Measurements from ENCODE around the gene POLD3.
"Not testable (repeated sequence)": the region's sequence is repeated elsewhere in the genome, so short reads cannot be mapped to it uniquely, and the experiment has no call there.

The POLD3 gene

GRCh38 chr11:74639533-74639932, 47.2 kb downstream of the POLD3 start:
- DNase-seq = no peak

- DNase-seq = no peak
Observed at GRCh38 chr11:74641289-74641688, 48.9 kb downstream of the POLD3 start.

GRCh38 chr11:74641905-74642304, 49.5 kb downstream of the POLD3 start:
- DNase-seq = no peak

DNA sequence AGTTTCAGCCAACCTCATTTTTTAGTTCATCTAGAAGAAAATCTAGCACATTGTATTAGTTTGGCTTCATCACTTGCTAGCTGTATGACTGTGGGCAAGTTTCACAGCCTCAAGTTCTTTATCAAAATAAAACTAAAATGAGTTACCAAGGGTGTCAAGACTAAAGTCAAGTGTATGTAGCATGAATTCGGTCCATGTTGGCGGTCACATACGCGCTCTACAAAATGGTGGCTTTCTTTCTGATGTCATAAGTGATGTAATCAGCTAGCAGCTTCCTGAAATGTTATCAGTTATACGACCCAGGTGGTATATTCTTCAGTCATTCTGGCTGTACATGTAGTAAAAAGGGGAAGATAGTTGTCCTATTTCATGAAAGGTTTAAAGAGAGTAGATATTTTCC, 50.5 kb downstream of the POLD3 start:
- DNase-seq = no peak

DNA sequence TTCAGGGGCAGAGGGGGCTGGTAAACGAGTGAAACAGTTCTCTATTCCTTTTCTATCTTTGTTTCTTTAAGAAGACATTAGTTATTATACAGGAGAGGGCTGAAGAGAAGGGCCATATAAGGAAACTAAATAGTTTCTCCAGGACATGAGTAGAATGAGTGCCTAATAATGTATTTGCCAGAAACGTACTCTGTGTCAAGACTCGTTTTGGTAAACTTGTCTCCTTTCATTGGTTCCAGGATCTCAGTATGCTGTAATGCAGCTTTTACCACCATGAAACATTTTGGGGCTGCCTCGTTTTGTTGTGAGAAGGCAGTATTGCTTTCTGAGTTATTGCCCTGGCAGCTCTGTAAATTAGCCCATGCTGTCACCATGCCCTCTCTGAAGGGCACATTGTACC, 51.7 kb downstream of the POLD3 start:
- no peak for DNase-seq

DNA sequence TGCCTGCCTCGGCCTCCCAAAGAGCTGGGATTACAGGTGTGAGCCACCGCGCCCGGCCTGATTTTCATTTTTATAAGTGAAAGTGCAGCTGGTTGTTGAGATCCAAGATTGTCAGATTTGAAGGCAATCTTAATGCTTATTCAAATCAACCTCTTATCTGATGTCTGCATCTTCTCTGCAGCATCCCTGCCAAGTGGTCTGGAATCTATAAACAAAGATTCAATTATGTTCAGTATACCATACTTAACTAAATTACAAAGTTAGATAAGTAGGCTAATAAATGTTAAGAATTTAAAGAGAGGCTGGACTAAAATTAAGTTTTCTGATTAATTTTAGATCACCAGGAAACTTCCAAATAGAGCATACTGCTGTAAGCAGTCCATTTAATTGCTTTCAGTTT, 53.8 kb downstream of the POLD3 start:
- DNase-seq = no peak

GRCh38 chr11:74646954-74647353, 54.6 kb downstream of the POLD3 start:
- DNase-seq = no peak

- no peak for DNase-seq
Observed at GRCh38 chr11:74647404-74647803, 55.0 kb downstream of the POLD3 start.

- no peak for DNase-seq
Observed at GRCh38 chr11:74647831-74648230, 55.4 kb downstream of the POLD3 start.

DNA sequence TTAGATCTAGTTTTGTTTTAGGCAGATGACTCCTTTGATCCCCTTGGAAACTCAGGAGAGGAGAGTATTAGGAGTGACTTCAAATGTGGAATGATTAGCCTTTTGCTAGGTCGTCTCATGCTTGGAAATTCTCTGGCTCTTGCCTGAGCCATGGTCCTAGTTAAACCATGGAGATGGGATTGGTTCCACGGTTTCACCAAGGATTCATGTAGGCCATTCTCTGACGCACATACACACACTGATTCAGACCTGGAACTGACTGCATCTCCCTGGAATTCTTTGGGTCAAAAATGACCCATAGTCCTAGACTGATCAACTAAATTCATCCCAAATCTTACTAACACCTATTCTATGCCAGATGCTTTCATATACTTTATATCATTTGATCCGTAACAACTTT, 56.5 kb downstream of the POLD3 start:
- no peak for DNase-seq

GRCh38 chr11:74650498-74650897, 58.1 kb downstream of the POLD3 start:
- no peak for DNase-seq

- no peak for DNase-seq
Observed at GRCh38 chr11:74654976-74655375, 62.6 kb downstream of the POLD3 start.

DNA sequence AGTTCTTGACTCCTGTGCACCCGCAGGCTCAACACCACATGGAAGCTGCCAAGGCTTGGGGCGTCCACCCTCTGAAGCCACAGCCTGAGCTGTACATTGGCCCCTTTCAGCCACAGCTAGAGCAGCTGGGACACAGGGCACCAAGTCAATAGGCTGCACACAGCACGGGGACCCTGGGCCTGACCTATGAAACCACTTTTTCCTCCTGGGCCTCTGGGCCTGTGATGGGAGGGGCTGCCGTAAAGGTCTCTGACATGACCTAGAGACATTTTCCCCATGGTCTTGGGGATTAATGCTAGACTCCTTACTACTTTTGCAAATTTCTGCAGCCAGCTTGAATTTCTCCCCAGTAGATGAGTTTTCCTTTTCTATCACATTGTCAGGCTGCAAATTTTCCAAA, 66.7 kb downstream of the POLD3 start:
- not testable (repeated sequence) for DNase-seq

DNA sequence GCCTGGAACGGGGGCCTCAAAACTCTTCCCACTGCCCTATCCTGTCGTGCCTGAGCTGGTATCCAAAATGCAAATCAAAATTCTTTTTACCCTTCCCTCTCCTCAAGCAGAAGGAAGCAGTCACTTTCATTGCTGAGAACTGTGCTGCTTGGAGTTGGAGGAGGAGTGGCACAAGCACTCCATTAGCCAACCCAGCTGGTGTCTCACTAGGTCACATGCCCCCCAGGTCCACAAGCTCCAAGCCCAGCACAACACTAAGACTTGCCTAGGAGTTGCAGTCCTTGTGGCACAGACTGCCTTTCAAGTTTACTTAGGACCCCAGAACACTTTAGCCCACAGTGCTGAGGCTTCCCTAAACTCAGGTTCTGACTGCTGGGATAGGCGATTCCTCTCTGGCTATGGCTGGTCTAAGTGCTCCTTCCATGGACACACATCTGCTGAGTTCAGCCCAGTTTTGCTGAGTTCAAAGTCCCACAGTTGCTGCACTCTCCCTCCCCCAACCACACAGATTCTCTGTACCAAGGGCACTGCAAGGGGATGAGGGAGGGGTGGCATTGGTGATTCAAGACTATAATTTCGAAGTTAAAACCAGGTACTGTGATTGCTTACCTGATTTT, 70.2 kb downstream of the POLD3 start:
- DNase-seq = no peak

DNA sequence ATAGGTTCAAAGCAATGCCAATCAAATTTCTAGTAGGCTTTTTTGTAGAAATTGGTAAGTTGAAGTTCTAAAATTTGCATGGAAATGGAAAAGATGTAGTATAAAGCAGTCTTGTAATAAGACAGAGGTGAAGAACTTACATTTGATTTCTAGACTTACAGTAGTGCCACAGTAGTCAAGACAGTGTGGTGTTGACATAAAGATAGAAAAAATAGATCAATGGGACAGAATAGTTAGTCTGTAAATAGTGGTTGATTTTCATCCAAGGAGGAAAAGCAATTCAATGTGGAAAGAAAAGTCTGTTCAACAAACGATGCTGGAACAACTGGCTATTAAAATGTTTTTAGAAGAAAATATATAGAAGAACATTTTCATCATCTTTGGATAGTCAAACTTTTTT, 70.9 kb downstream of the POLD3 start:
- DNase-seq = no peak

DNA sequence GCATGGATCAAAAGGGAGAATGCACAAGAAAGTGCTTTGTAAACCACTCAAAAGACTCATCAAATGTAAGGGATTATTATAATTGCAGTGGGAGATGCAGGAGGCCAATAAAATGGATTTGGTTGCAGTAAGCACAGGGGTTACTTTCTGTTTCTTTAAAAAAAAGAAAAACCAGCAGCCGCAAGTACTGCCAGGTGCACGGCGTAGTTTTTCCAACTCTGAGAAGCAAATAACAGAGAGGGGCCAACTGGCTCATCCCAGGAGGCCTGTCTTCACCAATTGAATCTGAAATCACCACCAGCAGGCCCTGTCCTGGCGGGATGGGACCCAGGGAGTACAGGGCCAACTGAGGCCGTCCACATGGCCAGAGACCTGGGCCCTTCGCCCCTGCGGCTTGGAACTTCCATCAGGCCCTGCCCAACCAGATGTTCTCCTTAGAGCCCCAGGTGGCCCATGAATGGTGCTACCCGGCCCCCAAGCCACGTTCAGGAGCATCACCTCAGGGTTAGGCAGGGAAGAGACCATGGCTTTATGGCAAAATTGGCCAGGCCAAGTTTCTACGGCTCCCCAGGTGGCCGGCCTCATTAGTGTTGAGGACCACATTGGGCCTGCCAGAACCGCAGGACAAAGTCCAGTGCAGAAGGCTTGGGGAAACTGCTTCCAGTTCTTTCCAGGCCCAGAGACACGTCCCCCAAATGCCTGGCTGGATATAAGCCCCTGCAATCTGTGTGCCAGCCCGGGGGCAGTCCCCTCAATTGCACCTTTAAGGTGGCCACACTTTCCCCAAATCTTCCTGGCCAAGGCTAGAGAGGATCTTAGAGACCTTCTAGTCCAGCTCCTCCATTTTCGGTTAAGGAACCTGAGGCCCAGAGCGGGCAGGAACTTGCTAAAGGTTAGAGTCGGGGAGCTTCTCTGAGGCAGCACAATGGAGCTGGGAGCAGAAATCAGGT, 77.1 kb downstream of the POLD3 start:
- no peak for DNase-seq

DNA sequence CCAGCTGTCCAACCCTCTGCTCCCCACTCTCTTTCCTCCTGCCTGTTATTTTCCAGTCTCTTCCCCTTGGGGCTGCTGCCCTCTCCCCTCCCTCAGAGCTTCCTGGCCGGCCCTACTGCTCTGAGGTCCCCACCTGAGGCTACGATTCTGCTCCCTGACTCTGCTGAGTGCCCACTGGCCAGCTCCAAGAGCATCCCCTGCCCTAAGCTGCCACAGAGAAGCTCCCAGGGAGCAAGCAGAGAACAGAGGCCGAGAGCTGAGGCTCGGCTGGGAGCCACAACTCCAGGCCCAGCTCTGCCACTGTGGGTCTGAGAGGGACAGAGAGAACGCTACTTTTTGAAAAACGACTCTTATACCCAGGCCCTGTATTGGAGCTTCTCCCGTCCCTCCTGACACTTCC, 77.8 kb downstream of the POLD3 start:
- DNase-seq = no peak

GRCh38 chr11:74671520-74672196, 79.3 kb downstream of the POLD3 start:
- DNase-seq = no peak

DNA sequence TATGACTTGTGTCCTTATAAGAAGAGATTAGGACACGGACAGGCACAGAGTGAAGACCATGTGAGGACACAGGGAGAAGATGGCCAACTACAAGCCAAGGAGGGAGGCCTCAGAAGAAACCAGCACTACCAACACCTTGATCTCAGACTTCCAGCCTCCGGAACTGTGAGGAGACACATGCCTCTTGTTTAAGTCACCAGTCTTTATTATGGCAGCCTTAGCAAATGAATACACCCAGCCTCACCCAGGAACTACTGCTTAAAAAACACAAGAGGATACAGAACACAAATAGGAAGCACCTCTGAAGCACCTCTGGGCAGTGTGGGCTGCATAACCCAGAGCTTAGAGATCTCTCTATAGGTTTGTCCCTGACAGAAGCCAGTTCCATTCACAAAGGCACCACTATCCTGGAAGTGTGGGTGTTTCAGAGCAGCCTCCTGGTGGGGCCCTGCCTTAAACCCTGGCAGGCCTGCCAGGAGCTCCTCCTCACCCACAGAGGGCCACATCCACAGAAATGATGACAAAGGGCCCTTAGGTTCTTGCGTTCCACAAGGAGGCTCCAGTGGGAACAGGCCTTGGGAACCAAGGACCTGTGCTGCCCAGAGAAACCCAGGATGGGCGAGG, 80.1 kb downstream of the POLD3 start:
- no peak for DNase-seq

DNA sequence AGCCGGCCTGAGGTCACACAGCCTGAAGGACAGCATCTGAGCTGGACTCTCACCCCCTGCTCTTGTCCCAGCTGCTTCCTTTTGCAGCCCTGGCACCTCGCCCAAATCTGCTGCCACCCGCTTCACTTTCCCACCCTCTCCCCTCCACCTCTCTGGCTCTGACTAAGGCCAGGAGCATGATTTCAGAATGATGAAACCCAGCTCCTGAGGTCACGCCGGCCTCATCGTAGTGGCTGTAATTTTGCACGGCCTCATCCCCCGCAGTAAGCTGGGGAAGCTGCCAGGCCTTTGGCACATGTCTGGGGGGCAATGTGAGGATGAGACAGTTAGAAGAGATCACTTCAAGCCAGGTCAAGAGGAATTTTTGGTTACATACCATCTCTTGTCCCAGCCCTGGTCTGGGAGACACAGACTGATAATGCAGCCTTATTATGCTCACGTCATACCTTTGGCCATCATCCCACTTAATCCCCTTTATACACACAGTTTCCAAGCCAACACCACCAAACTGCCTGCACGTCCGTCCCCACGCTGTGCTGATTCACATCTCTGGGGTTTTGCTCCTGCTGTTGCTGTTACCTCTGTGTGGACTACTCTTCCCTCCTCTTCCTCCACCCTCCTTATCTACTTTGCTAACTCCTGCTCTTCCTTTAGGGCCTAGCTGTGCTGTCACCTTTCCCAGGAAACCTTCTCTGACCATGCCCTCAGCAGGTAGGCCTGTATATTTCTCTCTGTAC, 80.7 kb downstream of the POLD3 start:
- DNase-seq = no peak

- DNase-seq = no peak
Observed at GRCh38 chr11:74673693-74674360, 81.4 kb downstream of the POLD3 start.

DNA sequence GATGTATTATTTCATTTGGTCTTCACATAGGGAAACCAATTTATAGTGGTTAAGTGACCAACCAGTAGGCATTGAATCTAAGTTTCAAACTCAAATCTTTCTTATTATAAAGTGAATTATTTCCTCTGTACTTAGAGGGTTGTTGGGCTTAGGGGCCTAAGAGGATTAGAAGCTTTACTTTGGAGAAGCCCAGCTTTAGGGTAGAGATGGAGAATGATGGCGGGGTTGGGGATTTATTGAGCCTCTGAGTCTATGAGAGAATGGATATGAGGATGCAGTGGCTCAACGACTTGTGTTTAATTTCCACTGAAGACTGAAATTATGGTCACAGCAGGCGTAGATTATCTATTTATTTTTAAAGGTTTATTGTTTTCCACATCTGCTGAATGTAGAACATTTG, 83.4 kb downstream of the POLD3 start:
- no peak for DNase-seq

Data from stimulated activated CD4-positive, alpha-beta T cell treated with anti-CD3 and anti-CD28 coated beads, Interleukin-12 subunit alpha, Interleukin-12 subunit beta, amount 100 ng/mL, for 4 hours (primary cell).